PC-3 (cell line): ENCODE results near the gene SNX21. TPM values are rescaled to one million over a fixed set of nuclear protein-coding genes. Genes with fewer than 3 reads are reported as not detected.

Experiments
- ATAC-seq: fragments of 200-7000 bp; cut with Tn5 transposase; 2 replicates; pipeline ENCODE4 v1.9.1; 2020; ENCODE audit warnings: mild to moderate bottlenecking, moderate library complexity
- BruUV-seq: library from RNA; stranded (reverse); fragments of 400-500 nt; replicated peaks from 2 replicates; lab custom pipeline; 2021; lab: Mats Ljungman, UMichigan
- CTCF ChIA-PET: fragments of 300-600 bp; sonication (Branson Sonifier 250); formaldehyde crosslinking; loops from one replicate; lab custom pipeline; 2022; ENCODE audit warnings: antibody characterized with exemption; lab: Charles Lee
- POLR2A ChIA-PET: fragments of 300-600 bp; sonication (Branson Sonifier 250); formaldehyde crosslinking; loops from one replicate; lab custom pipeline; 2022; ENCODE audit warnings: antibody characterized with exemption; ENCODE audit not compliant: unreplicated experiment; lab: Charles Lee
- DNase-seq: peaks from one replicate; pipeline ENCODE4 v3.0.0-alpha.2; 2015
- H2AFZ ChIP-seq: fragments of 300-600 bp; sonication (generic); 2 replicates; pipeline ENCODE4 v1.6.0; 2016; ENCODE audit warnings: antibody characterized with exemption, low read length
- H3F3A ChIP-seq: fragments of 300-600 bp; sonication (generic); one replicate; pipeline ENCODE4 v1.6.0; 2017; ENCODE audit warnings: antibody characterized with exemption, low read length, control low read depth, mild to moderate bottlenecking; ENCODE audit not compliant: unreplicated experiment
- H3K27ac ChIP-seq: fragments of 300-600 bp; sonication (generic); 2 replicates; pipeline ENCODE4 v1.5.1; 2016; ENCODE audit warnings: mild to moderate bottlenecking, low read length
- H3K27me3 ChIP-seq: fragments of 300-600 bp; sonication (generic); 2 replicates; pipeline ENCODE4 v1.6.1; 2016; ENCODE audit warnings: low read length, mixed read lengths
- H3K36me3 ChIP-seq: fragments of 300-600 bp; sonication (generic); 2 replicates; pipeline ENCODE4 v1.6.1; 2016; ENCODE audit warnings: low read depth, mixed run types, low read length, mixed read lengths
- H3K4me1 ChIP-seq: fragments of 300-600 bp; sonication (generic); 2 replicates; pipeline ENCODE4 v1.5.1; 2016; ENCODE audit warnings: low read length; ENCODE audit not compliant: insufficient read depth
- H3K4me2 ChIP-seq: fragments of 300-600 bp; sonication (generic); 2 replicates; pipeline ENCODE4 v1.6.0; 2016; ENCODE audit warnings: low read length
- H3K4me3 ChIP-seq: fragments of 300-600 bp; sonication (generic); 2 replicates; pipeline ENCODE4 v1.5.1; 2016; ENCODE audit warnings: mild to moderate bottlenecking, low read length, mixed read lengths
- H3K79me2 ChIP-seq: fragments of 300-600 bp; sonication (generic); 2 replicates; pipeline ENCODE4 v1.6.1; 2017; ENCODE audit warnings: low read length, mixed read lengths
- H3K9ac ChIP-seq: fragments of 300-600 bp; sonication (generic); 2 replicates; pipeline ENCODE4 v1.6.0; 2016; ENCODE audit warnings: mild to moderate bottlenecking, low read length
- H3K9me2 ChIP-seq: fragments of 300-600 bp; sonication (generic); replicated peaks from 2 replicates; pipeline ENCODE4 v1.6.1; 2016; ENCODE audit warnings: mixed run types, low read length, mixed read lengths
- H3K9me3 ChIP-seq: fragments of 300-600 bp; sonication (generic); 2 replicates; pipeline ENCODE4 v1.6.1; 2016; ENCODE audit warnings: low read length, mixed read lengths
- H4K20me1 ChIP-seq: fragments of 300-600 bp; sonication (generic); 2 replicates; pipeline ENCODE4 v1.6.1; 2016; ENCODE audit warnings: low read length, mixed read lengths
- CTCF ChIP-seq: fragments of 300-600 bp; sonication (generic); conservative IDR thresholded peaks from 2 replicates; pipeline ENCODE4 v1.5.1; 2017; ENCODE audit warnings: antibody characterized with exemption, low read depth, mild to moderate bottlenecking, low read length
- EZH2 ChIP-seq: fragments of 300-600 bp; sonication (generic); IDR thresholded peaks from one replicate; pipeline ENCODE4 v1.6.1; 2017; ENCODE audit warnings: antibody characterized with exemption, mild to moderate bottlenecking, low read length; ENCODE audit not compliant: unreplicated experiment
- EZH2phosphoT487 ChIP-seq: fragments of 300-600 bp; sonication (generic); IDR thresholded peaks from 2 replicates; pipeline ENCODE4 v1.6.1; 2018; ENCODE audit warnings: mild to moderate bottlenecking, antibody characterized with exemption, low read length, borderline replicate concordance
- intact Hi-C: fragments of 100-400 bp; cut with micrococcal nuclease; formaldehyde crosslinking; loops from 2 replicates; pipeline ENCODE4 v1.9.0; 2023
- total RNA-seq: library from RNA; depleted of rRNA; stranded (reverse); fragments of >200 nt; gene quantifications from 2 replicates; pipeline ENCODE4 v1.2.3, GENCODE V29; 2014

The SNX21 gene
- total RNA-seq, 1 experiment from 2014 or later, result 90.1 TPM

- H3K36me3 ChIP-seq, result 0 out of 2 replicates have a peak, but pooled peaks cover 8% of the 10 kb centered on the region
- TF ChIP-seq EZH2phosphoT487 (no peak), EZH2 (no peak), CTCF (no peak)
- DNase-seq, result no peak
- peaks cover 17% of the 10 kb centered on the region for H3K4me1 ChIP-seq
- H3K27me3 ChIP-seq, result no peaks in the 10 kb centered on the region
- H3K9me2 ChIP-seq, result no peaks in the 10 kb centered on the region
- no peak overlapping the region for H3K4me2 ChIP-seq
- H3K4me3 ChIP-seq, result no peak overlapping the region
- H3K79me2 ChIP-seq, result peaks cover 20% of the 10 kb centered on the region
- no peak for ATAC-seq
- H4K20me1 ChIP-seq, result no peaks in the 10 kb centered on the region
- no TSS peak for BruUV-seq
- ChIA-PET CTCF (no interaction called here), POLR2A (no interaction called here)
- H3K27ac ChIP-seq, result no peak overlapping the region
- H3K9me3 ChIP-seq, result no peaks in the 10 kb centered on the region
- intact Hi-C loops, result no loop called here
- H3F3A ChIP-seq, result no peaks in the 10 kb centered on the region
- no peak overlapping the region for H3K9ac ChIP-seq
- no peak overlapping the region for H2AFZ ChIP-seq
Measured at GRCh38 chr20:45853484-45853883, 19.9 kb downstream of the SNX21 start.

- BruUV-seq, result no TSS peak
- CTCF ChIA-PET, result interaction anchor here (0.5 kb wide), 1 partner anchor 78 kb away, joined by 13 read pairs; no protein-coding TSS in a partner anchor
Measured at GRCh38 chr20:45857114-45857881, 23.7 kb downstream of the SNX21 start, which contains the start of the genes ACOT8 and ZSWIM3. TSS of gene ACOT8 (minus strand) at chr20:45857392. CDS start at chr20:45857315, 77 bp downstream. TSS of gene ZSWIM3 (plus strand) at chr20:45857614. CDS start at chr20:45857826, 212 bp downstream.

More at GRCh38 chr20:45857114-45857881, 23.7 kb downstream of the SNX21 start, which contains the start of the genes ACOT8 and ZSWIM3:
- ATAC-seq, result peak; percentile 97
- Histone ChIP-seq H2AFZ (peak within 1 kb of the TSS; percentile 72), H3K79me2 (peaks cover 25% of the 10 kb centered on the region), H3K27me3 (no peaks in the 10 kb centered on the region), H3K9me2 (no peaks in the 10 kb centered on the region), H3K36me3 (0 out of 2 replicates have a peak, but pooled peaks cover 8% of the 10 kb centered on the region), H3K4me3 (peak within 1 kb of the TSS; percentile 87), H3K27ac (peak within 1 kb of the TSS; percentile 8; the same call in 1 of the 2 replicates), H3K4me2 (peak within 1 kb of the TSS; percentile 92), H3K9ac (peak within 1 kb of the TSS; percentile 79), H3K4me1 (peaks cover 30% of the 10 kb centered on the region), H3F3A (no peaks in the 10 kb centered on the region), H4K20me1 (no peaks in the 10 kb centered on the region), H3K9me3 (no peaks in the 10 kb centered on the region)
- POLR2A ChIA-PET, result no interaction called here
- TF ChIP-seq CTCF (no peak), EZH2phosphoT487 (no peak), EZH2 (no peak)
- intact Hi-C loops, result loop anchor here (1.0 to 2.0 kb wide), 2 partner anchors 24 to 45 kb away; partner anchors contain the start of genes UBE2C and ZSWIM1
- peak; percentile 100 for DNase-seq
